ENCODE results near the gene TMEM117. TPM values are rescaled to one million over a fixed set of nuclear protein-coding genes. Genes with fewer than 3 reads are reported as not detected.
A peak's percentile ranks its signal among the peaks of the same experiment; 100 is the strongest.

The TMEM117 gene
- total RNA-seq, 2 experiments from 2014 or later, result 0.95 to 7.1 TPM

- no TSS peak for BruUV-seq (replicated peaks)
- intact Hi-C loops (cut with micrococcal nuclease; ENCODE audit: unreplicated experiment), result no loop called here
- Histone ChIP-seq H4K20me1 (ENCODE audit: insufficient read depth, low read length) (no peaks in the 10 kb centered on the region), H3K4me2 (ENCODE audit: low read length) (no peak overlapping the region), H3K4me3 (ENCODE audit: low read depth, low read length, poor library complexity, severe bottlenecking) (no peak overlapping the region), H3K27ac (ENCODE audit: low read depth, low read length, poor library complexity, severe bottlenecking) (no peak overlapping the region), H3K9me3 (ENCODE audit: low read length) (0 out of 2 replicates have a peak, but pooled peaks cover 8% of the 10 kb centered on the region), H3K4me1 (ENCODE audit: insufficient read depth, low read length, poor library complexity, severe bottlenecking) (no peaks in the 10 kb centered on the region), H3K79me2 (ENCODE audit: insufficient read depth, low read depth, low read length) (no peaks in the 10 kb centered on the region), H3K9me2 (ENCODE audit: insufficient read depth, low read length) (no peaks in the 10 kb centered on the region), H3K36me3 (ENCODE audit: insufficient read depth, low read length) (no peaks in the 10 kb centered on the region), H2AFZ (ENCODE audit: low read length) (no peak overlapping the region)
- no peak for DNase-seq (ENCODE audit: low spot score)
- no peak for TF ChIP-seq EZH2phosphoT487 (IDR thresholded peaks at IDR 0.05; ENCODE audit: borderline replicate concordance, low read depth, low read length)
- no peak for TF ChIP-seq CTCF (conservative IDR thresholded peaks at IDR 0.05; ENCODE audit: low read length)
- POLR2A ChIA-PET, result no interaction called here
- CTCF ChIA-PET (ENCODE audit: unreplicated experiment), result interaction anchor here (1.0 kb wide), 1 partner anchor 15 kb away, joined by 3 read pairs; no protein-coding TSS in a partner anchor
Measured at GRCh38 chr12:43935581-43935980, 99.7 kb downstream of the TMEM117 start.

- intact Hi-C loops (cut with micrococcal nuclease; ENCODE audit: unreplicated experiment), result no loop called here
- TF ChIP-seq EZH2phosphoT487 (IDR thresholded peaks at IDR 0.05; ENCODE audit: borderline replicate concordance, low read depth, low read length) (no peak), CTCF (conservative IDR thresholded peaks at IDR 0.05; ENCODE audit: low read length) (peak; percentile 65)
- Histone ChIP-seq H4K20me1 (ENCODE audit: insufficient read depth, low read length) (no peaks in the 10 kb centered on the region), H3K4me2 (ENCODE audit: low read length) (no peak overlapping the region), H3K9me3 (ENCODE audit: low read length) (no peaks in the 10 kb centered on the region), H3K36me3 (ENCODE audit: insufficient read depth, low read length) (no peaks in the 10 kb centered on the region), H2AFZ (ENCODE audit: low read length) (no peak overlapping the region), H3K27ac (ENCODE audit: low read depth, low read length, poor library complexity, severe bottlenecking) (no peak overlapping the region), H3K4me1 (ENCODE audit: insufficient read depth, low read length, poor library complexity, severe bottlenecking) (no peaks in the 10 kb centered on the region), H3K4me3 (ENCODE audit: low read depth, low read length, poor library complexity, severe bottlenecking) (no peak overlapping the region), H3K9me2 (ENCODE audit: insufficient read depth, low read length) (no peaks in the 10 kb centered on the region), H3K79me2 (ENCODE audit: insufficient read depth, low read depth, low read length) (no peaks in the 10 kb centered on the region)
- BruUV-seq (replicated peaks), result no TSS peak
- ChIA-PET POLR2A (no interaction called here), CTCF (ENCODE audit: unreplicated experiment) (no interaction called here)
- DNase-seq (ENCODE audit: low spot score), result peak; percentile 14
Measured at GRCh38 chr12:43937947-43938346, 102.1 kb downstream of the TMEM117 start.

- H2AFZ ChIP-seq (ENCODE audit: low read length), result no peak overlapping the region
- H3K4me1 ChIP-seq (ENCODE audit: insufficient read depth, low read length, poor library complexity, severe bottlenecking), result no peaks in the 10 kb centered on the region
- no peaks in the 10 kb centered on the region for H3K9me3 ChIP-seq (ENCODE audit: low read length)
- H3K36me3 ChIP-seq (ENCODE audit: insufficient read depth, low read length), result no peaks in the 10 kb centered on the region
- no peak overlapping the region for H3K4me2 ChIP-seq (ENCODE audit: low read length)
- ChIA-PET CTCF (ENCODE audit: unreplicated experiment) (no interaction called here), POLR2A (no interaction called here)
- no peaks in the 10 kb centered on the region for H3K79me2 ChIP-seq (ENCODE audit: insufficient read depth, low read depth, low read length)
- TF ChIP-seq EZH2phosphoT487 (IDR thresholded peaks at IDR 0.05; ENCODE audit: borderline replicate concordance, low read depth, low read length), result no peak
- no peak for TF ChIP-seq CTCF (conservative IDR thresholded peaks at IDR 0.05; ENCODE audit: low read length)
- H3K9me2 ChIP-seq (ENCODE audit: insufficient read depth, low read length), result no peaks in the 10 kb centered on the region
- H4K20me1 ChIP-seq (ENCODE audit: insufficient read depth, low read length), result no peaks in the 10 kb centered on the region
- BruUV-seq (replicated peaks), result no TSS peak
- intact Hi-C loops (cut with micrococcal nuclease; ENCODE audit: unreplicated experiment), result no loop called here
- no peak overlapping the region for H3K4me3 ChIP-seq (ENCODE audit: low read depth, low read length, poor library complexity, severe bottlenecking)
- no peak for DNase-seq (ENCODE audit: low spot score)
- no peak overlapping the region for H3K27ac ChIP-seq (ENCODE audit: low read depth, low read length, poor library complexity, severe bottlenecking)
Measured at GRCh38 chr12:43942379-43942778, 106.5 kb downstream of the TMEM117 start.

Data from OCI-LY7 (cell line).